ENCODE results near the gene WNT7B.

Gene WNT7B

DNA sequence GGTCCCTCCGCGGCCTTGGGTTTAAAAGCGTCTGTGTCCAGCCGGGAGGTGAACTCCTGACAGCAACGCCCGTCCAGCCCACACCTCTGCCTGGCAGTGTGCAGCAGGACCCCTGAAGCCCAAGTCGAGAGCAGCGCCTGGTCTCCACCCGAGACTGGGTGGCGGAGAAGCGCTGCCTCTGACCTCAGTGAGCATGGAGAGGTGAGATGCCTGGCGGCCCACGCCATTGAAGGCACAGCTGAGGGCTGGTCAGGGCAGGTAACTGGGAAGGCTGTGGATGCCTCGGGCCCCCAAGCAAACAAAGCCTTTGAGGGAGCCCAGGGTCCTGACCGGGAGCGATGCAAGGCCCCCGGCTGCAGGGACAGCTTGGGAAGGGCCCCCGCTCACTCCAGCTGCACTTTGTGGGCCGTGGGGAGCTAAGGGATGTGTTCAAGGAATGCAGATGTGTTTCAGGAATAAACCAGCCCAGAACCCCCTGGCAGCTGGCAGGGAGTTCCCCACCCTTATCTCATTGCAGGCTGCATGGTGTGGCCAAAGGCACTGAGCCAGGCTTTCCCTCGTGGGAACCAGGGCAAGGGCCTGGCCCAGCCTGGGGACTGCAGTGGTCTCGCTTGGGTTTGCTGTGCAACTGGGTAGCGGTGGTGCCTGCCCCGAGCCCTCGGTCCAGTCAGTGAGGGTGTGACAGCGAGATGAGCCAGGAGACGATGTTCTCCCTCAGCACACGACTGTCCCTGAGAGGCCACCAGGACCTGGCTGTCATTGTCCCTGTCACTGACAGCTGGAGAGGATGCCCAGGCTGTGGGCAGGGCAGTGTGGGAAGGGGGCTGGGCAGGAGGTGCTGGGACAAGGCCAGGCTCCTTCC is 92.5 kb downstream of the WNT7B start:
- DNase-seq = no peak

- DNase-seq = no peak
Measured at GRCh38 chr22:45883811-45884170, 93.2 kb downstream of the WNT7B start.

GRCh38 chr22:45882881-45883810 is 93.8 kb downstream of the WNT7B start:
- no peak for DNase-seq

DNA sequence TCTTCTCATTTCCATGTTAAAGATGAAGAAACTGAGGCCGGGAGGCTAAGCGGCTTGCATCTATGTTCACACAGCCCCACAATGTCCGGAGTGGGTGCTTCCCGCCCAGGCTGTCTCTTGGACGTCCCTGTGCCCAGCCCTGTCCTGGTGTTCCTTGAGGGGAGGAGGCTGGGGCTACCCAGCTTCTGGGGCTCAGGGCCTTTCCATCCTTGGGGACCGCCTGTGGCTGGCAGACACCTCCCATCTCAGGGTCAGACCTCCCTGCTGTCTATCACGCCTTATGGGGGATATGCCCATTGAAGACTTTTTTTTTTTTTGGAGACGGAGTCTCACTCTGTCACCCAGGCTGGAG is 95.5 kb downstream of the WNT7B start:
- no peak for DNase-seq

- DNase-seq = no peak
Measured at GRCh38 chr22:45880716-45881523, 96.0 kb downstream of the WNT7B start.

GRCh38 chr22:45880091-45880715 is 96.8 kb downstream of the WNT7B start:
- DNase-seq = no peak

DNA sequence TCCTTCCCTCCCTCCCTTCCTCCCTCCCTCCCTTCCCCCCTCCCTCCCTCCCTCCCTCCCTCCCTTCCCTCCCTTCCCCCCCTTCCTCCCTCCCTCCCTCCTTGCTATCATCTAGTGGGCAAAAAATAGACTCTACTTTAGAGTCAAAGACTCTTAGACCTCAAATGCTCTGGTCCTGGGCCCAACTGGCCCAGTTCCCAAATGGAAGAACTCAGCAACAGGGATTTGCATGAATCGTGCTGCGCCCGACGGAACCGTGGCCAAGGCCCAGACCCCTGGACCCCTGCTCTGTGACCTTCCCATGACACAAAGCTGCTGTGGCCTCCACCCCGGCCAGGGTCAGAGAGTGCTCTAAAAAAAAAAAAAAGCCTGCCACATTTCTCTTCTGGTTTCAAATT is 97.4 kb downstream of the WNT7B start:
- no peak for DNase-seq

GRCh38 chr22:45878901-45879551 is 97.9 kb downstream of the WNT7B start:
- no peak for DNase-seq

DNA sequence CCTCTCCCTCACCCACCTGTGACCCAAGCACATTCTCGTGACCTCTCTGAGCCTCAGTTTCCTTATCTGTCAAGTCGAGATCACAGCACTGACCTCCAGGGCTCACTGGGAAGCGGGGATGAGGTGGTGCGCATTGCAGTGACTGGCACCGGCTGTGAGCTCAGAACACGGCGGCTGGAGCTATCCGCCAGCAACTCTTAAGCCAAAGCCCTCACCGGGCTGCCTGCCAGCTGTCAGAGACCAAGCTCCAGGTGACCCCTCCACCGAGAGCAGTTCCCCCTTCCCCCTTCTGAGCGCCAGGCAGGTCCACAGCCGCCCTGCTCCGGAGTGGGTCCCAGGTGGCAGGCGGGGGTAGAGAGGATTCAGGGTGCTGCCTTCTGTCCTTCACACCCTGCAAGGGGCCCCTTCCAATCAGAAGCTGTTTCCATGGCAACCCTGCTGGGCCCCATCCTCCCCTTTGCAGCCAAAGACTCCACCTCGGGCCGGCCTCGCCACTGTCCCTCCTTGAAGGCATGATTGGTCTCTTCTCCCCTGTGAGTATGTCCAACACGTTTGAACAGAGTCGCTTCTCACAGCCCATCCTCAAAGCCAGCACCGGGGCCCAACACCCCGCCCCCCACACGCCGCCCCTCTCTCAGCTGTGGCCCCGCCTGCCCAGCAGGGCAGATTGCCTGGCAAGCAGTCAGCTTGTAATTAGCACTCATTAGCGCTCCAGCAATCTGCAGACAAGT is 98.7 kb downstream of the WNT7B start:
- DNase-seq = no peak

DNA sequence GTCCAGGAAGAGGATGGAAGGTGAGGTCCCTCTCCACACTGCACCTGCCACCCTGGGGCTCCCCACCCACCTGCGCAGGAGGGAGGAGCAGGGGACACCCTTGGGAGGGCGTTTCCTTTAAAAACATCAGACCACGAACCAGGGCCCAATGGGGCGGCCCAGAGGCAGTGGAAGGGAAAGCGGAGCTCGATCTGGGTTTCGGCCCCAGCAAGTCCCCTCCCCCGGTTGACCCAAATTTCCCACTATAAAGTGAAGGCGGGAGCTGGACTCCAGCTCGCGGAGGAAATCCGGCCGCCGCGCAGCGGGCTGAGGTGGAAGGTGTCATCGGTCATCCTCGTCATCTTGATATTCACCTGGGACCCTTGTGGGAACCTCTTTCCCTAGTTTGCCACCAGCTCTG is 99.3 kb downstream of the WNT7B start:
- DNase-seq = no peak

DNA sequence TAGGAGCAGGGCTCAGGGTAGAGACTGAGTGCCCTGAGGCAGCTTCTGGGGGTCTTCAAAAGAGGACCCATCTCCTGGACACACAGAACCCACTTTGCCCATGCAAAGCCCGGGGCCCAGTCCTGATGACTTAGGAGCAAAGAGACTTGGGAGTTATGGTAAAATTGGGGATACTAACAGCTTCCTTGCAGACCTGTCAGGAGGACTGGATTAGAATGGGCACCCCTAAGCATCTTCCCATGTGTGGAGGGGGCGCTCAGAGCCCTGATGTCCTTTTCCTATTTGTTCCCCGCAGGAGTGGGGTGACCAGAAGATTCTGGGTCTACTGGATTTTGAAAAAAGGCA is 100.0 kb downstream of the WNT7B start:
- DNase-seq = no peak

DNA sequence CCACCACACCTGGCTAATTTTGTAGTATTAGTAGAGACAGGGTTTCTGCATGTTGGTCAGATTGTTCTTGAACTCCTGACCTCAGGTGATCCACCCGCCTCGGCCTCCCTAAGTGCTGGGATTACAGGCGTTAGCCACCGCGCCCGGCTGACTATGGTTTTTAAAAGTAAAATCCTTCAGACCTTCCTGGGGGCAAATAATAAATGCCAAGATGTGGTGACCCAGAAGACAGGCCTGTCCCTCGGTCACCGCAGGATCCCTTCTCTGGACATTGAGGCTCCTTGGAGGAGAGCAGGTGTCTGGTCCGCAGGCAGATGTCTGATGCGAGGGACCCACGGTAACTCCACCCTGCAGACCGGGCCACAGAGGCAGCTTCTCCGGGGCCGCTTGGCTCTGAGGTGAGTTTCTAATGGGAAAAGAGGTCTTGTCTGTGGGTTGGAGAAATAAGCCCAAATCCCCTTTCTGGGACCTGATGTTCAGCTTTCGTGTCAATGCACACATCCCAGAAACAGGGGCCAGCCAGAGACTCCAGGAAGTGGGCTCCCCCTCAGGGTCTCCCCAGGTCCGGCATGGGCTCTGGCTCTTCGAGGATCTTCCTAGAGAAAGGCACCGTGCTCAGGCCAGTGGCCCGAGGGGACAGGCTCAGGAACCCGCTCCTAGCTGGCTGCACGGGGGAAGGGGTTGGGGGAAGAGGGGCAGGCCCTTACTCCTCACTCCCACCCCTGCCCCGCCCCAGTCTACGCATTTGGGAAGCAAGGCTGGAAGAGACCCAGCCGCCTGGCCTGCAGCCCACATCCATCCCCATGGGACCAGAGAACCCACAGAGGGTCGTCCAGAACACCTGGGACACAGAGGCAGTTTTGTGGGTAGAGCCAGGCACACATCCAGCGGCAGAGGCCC is 100.6 kb downstream of the WNT7B start:
- DNase-seq = no peak

GRCh38 chr22:45872659-45873263 is 104.2 kb downstream of the WNT7B start:
- no peak for DNase-seq

DNA sequence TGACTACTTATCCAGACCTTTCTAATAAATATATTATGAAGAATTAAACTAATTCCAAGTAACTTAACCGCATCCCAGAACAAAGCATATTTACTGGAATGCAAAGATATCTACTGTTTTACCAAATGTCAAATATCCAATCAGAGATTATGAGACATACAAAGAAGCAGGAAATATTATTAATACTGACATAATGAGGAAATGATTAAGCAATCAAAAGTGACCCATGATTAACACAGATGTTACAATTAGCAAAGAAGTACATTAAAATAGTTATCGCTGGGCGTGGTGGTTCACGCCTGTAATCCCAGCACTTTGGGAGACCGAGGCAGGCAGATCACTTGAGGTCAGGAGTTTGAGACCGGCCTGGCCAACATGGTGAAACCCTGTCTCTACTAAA is 105.2 kb downstream of the WNT7B start:
- no peak for DNase-seq
